SU-DHL-6 (cell line): ENCODE data around the gene CRYGS.

ENCODE experiments used
- H2AFZ ChIP-seq: fragments of 200-600 bp; sonication (generic); 2 replicates; pipeline ENCODE4 v1.6.1; 2014; ENCODE audit warnings: low read depth, mild to moderate bottlenecking, moderate library complexity, mixed read lengths, antibody characterized with exemption, low read length; ENCODE audit not compliant: severe bottlenecking
- H3F3A ChIP-seq: fragments of 200-600 bp; shearing (Covaris generic); 2 replicates; pipeline ENCODE4 v1.6.0; 2016; ENCODE audit warnings: antibody characterized with exemption, mild to moderate bottlenecking; ENCODE audit not compliant: insufficient read depth
- H3K27ac ChIP-seq: fragments of 200-600 bp; sonication (generic); 2 replicates; pipeline ENCODE4 v1.5.1; 2016; ENCODE audit warnings: low read depth, mild to moderate bottlenecking, low read length, moderate library complexity, mixed read lengths
- H3K27me3 ChIP-seq: fragments of 200-600 bp; sonication (generic), shearing (Covaris generic); 2 replicates; pipeline ENCODE4 v1.6.0; 2014; ENCODE audit warnings: mild to moderate bottlenecking, low read length
- H3K36me3 ChIP-seq: fragments of 200-600 bp; sonication (generic); 2 replicates; pipeline ENCODE4 v1.6.1; 2014; ENCODE audit warnings: mild to moderate bottlenecking, low read length, mixed read lengths
- H3K4me2 ChIP-seq: fragments of 300-600, 200-600 bp; shearing (Covaris generic), sonication (generic); 2 replicates; pipeline ENCODE4 v1.6.0; 2014; ENCODE audit warnings: low read length, low read depth, mild to moderate bottlenecking; ENCODE audit not compliant: poor library complexity, severe bottlenecking
- H3K4me3 ChIP-seq: fragments of 200-600 bp; sonication (generic); 2 replicates; pipeline ENCODE4 v1.5.1; 2014; ENCODE audit warnings: antibody characterized with exemption, low read length, mild to moderate bottlenecking, mixed read lengths; ENCODE audit not compliant: insufficient read depth, poor library complexity, severe bottlenecking
- H3K79me2 ChIP-seq: fragments of 200-600 bp; sonication (generic); 2 replicates; pipeline ENCODE4 v1.6.1; 2014; ENCODE audit warnings: mild to moderate bottlenecking, low read length, moderate library complexity; ENCODE audit not compliant: insufficient read depth
- H3K9ac ChIP-seq: fragments of 200-600 bp; sonication (generic); 2 replicates; pipeline ENCODE4 v1.7.0; 2014; ENCODE audit warnings: mild to moderate bottlenecking, low read length
- H3K9me2 ChIP-seq: fragments of 200-600 bp; sonication (generic); replicated peaks from 2 replicates; pipeline ENCODE4 v1.6.1; 2014; ENCODE audit warnings: low read length; ENCODE audit not compliant: insufficient read depth
- H3K9me3 ChIP-seq: fragments of 200-600 bp; sonication (generic); 2 replicates; pipeline ENCODE4 v1.6.1; 2014; ENCODE audit warnings: low read length, mixed read lengths; ENCODE audit not compliant: insufficient read depth
- H4K20me1 ChIP-seq: fragments of 200-600 bp; sonication (generic); 2 replicates; pipeline ENCODE4 v1.6.1; 2014; ENCODE audit warnings: low read depth, mild to moderate bottlenecking, antibody characterized with exemption, low read length, moderate library complexity, mixed read lengths
- EZH2phosphoT487 ChIP-seq: fragments of 200-600 bp; sonication (generic), shearing (Covaris generic); conservative IDR thresholded peaks from 2 replicates; pipeline ENCODE4 v1.6.1; 2018; ENCODE audit warnings: mild to moderate bottlenecking, antibody characterized with exemption, low read length, moderate library complexity, mixed read lengths
- TF ChIP-seq, protein P1 (sequence below): fragments of 200-600 bp; sonication (generic); IDR thresholded peaks from one replicate; pipeline ENCODE4 v1.5.1; 2017; ENCODE audit warnings: antibody characterized with exemption, mild to moderate bottlenecking, low read length, moderate library complexity; ENCODE audit not compliant: insufficient read depth, poor library complexity, severe bottlenecking

Gene CRYGS

DNA sequence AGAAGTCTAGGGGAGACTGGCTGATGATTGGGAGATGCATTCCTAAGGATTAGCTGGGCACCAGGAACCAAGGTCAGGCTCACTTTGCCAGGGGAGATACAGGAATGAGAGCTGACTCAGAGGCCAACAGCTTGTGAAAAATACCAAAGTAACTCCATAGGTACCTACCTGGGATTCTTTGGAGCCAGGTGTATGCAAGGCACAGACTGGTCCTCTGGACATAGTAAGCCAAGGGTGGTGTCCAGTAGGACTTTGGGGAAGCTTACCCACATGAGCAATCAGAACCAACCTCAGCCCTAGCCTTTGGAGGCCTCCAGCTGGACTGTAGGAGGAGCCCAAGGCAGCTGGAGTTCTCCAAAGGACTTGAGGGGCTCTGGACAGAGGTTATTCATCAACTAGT is 47.5 kb downstream of the CRYGS start:
- no peak overlapping the region for H3K4me2 ChIP-seq
- H3K36me3 ChIP-seq: no peaks in the 10 kb centered on the region
- no peak overlapping the region for H3K27ac ChIP-seq
- H2AFZ ChIP-seq: no peak overlapping the region
- no peaks in the 10 kb centered on the region for H3K27me3 ChIP-seq
- H3K4me3 ChIP-seq: no peak overlapping the region
- H3K9ac ChIP-seq: no peak overlapping the region
- no peaks in the 10 kb centered on the region for H3F3A ChIP-seq
- H3K9me3 ChIP-seq: no peaks in the 10 kb centered on the region
- H3K9me2 ChIP-seq: no peaks in the 10 kb centered on the region
- H4K20me1 ChIP-seq: no peaks in the 10 kb centered on the region
- H3K79me2 ChIP-seq: no peaks in the 10 kb centered on the region
- TF ChIP-seq EZH2phosphoT487: no peak
- TF ChIP-seq, protein P1, sequence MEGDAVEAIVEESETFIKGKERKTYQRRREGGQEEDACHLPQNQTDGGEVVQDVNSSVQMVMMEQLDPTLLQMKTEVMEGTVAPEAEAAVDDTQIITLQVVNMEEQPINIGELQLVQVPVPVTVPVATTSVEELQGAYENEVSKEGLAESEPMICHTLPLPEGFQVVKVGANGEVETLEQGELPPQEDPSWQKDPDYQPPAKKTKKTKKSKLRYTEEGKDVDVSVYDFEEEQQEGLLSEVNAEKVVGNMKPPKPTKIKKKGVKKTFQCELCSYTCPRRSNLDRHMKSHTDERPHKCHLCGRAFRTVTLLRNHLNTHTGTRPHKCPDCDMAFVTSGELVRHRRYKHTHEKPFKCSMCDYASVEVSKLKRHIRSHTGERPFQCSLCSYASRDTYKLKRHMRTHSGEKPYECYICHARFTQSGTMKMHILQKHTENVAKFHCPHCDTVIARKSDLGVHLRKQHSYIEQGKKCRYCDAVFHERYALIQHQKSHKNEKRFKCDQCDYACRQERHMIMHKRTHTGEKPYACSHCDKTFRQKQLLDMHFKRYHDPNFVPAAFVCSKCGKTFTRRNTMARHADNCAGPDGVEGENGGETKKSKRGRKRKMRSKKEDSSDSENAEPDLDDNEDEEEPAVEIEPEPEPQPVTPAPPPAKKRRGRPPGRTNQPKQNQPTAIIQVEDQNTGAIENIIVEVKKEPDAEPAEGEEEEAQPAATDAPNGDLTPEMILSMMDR: no peak

DNA sequence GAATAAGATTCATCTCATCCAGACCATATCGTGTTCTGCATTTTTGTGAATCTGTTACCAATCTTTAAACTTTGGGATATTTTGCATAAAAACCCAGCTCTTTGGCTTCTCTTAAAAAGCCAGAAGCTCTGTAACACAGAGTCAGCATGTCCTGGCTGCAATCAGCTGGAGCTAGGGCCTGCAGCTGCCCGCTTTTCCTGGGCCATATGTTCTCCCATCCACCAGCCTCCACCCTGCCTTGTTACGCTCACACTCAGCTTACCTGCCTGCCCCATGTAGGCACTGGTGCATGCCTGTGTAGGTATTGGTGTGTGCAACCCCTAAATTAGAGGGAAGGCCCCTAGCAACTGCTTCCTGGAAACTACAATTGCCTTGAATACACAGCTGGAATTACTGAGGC is 48.2 kb downstream of the CRYGS start:
- Histone ChIP-seq H2AFZ (no peak overlapping the region), H4K20me1 (no peaks in the 10 kb centered on the region), H3K79me2 (no peaks in the 10 kb centered on the region), H3K4me3 (no peak overlapping the region), H3K9me2 (no peaks in the 10 kb centered on the region), H3K4me2 (no peak overlapping the region), H3K9me3 (no peaks in the 10 kb centered on the region), H3K27ac (no peak overlapping the region), H3K9ac (no peak overlapping the region), H3K27me3 (no peaks in the 10 kb centered on the region), H3K36me3 (no peaks in the 10 kb centered on the region), H3F3A (no peaks in the 10 kb centered on the region)
- TF ChIP-seq EZH2phosphoT487: no peak
- TF ChIP-seq, protein P1: no peak

DNA sequence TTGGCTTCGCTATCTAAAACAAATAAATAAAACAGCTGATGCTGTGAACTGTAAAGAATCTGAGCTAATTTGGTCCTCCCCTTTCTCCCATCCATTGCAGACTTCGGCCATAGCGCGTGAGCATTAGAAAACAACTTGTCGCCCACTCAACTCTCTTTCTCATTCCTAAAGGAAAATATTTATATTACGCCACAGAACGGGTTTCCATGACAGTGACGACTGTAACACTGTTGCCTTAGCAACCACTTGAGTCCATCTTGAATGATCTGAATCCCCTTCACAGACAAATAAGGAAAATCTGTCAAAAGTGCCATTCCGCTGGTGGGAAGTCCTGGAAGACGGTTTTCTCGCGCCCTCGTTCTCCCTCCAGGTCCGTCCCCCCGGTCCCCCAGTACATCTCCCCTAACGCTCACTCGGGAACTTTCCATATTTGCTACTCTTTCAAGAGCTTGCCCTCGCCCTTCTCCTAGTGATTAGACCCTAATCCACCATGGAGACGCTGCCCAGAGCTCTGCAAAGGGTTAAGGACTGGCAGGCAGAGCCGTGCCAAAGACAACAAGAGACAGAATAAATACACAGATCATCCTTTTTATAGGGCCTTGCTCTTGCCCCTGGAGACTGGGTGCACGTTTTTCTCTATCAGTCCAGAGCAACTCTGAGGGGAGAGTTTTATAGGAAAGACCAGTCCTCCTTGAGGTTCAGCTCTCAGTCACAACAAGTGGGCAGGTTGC is 50.5 kb downstream of the CRYGS start:
- TF ChIP-seq, protein P1: no peak
- TF ChIP-seq EZH2phosphoT487: no peak
- H3K79me2 ChIP-seq: no peaks in the 10 kb centered on the region

More for the DNA sequence above, 50.5 kb downstream of the CRYGS start:
- H4K20me1 ChIP-seq: no peaks in the 10 kb centered on the region
- no peaks in the 10 kb centered on the region for H3K9me3 ChIP-seq
- no peak overlapping the region for H3K27ac ChIP-seq
- H3K36me3 ChIP-seq: no peaks in the 10 kb centered on the region
- no peaks in the 10 kb centered on the region for H3K9me2 ChIP-seq
- H2AFZ ChIP-seq: no peak overlapping the region
- no peak overlapping the region for H3K4me2 ChIP-seq
- H3F3A ChIP-seq: no peaks in the 10 kb centered on the region
- no peak overlapping the region for H3K9ac ChIP-seq
- no peak overlapping the region for H3K4me3 ChIP-seq
- 0 out of 2 replicates have a peak, but pooled peaks cover 5% of the 10 kb centered on the region for H3K27me3 ChIP-seq
